OCI-LY3 (cell line): Measurements from ENCODE around the gene CXXC5.

Experiments used
- CTCF ChIP-seq: fragments of 200-600, 300-600 bp; sonication (generic); IDR thresholded peaks from 2 replicates; pipeline ENCODE4 v1.5.1; 2014; ENCODE audit warnings: antibody characterized with exemption, low read length, low read depth
- EZH2phosphoT487 ChIP-seq: fragments of 200-600 bp; shearing (Covaris generic); IDR thresholded peaks from 2 replicates; pipeline ENCODE4 v1.6.1; 2018; ENCODE audit warnings: antibody characterized with exemption, mixed run types, low read depth

GRCh38 chr5:139650689-139651042, 2.5 kb downstream of the CXXC5 start:
- TF ChIP-seq EZH2phosphoT487 (no peak), CTCF (no peak)
